GM12864 (cell line): Measurements from ENCODE around the gene GPR158.
"Not testable (repeated sequence)": the region's sequence is repeated elsewhere in the genome, so short reads cannot be mapped to it uniquely, and the experiment has no call there.

Experiments
- DNase-seq: peaks from one replicate; pipeline ENCODE4 v3.0.0-alpha.2; 2011; ENCODE audit warnings: low read depth
- H3K4me3 ChIP-seq: 2 replicates; pipeline ENCODE4 v1.5.1; 2011; ENCODE audit warnings: mild to moderate bottlenecking, low read depth, low read length, control low read depth
- TF ChIP-seq, protein P1 (sequence below): IDR thresholded peaks from 2 replicates; pipeline ENCODE4 v1.5.1; 2011; ENCODE audit warnings: low read depth, mild to moderate bottlenecking, moderate library complexity, low read length, control low read depth, inconsistent platforms; ENCODE audit errors: missing control alignments

GPR158 gene

DNA sequence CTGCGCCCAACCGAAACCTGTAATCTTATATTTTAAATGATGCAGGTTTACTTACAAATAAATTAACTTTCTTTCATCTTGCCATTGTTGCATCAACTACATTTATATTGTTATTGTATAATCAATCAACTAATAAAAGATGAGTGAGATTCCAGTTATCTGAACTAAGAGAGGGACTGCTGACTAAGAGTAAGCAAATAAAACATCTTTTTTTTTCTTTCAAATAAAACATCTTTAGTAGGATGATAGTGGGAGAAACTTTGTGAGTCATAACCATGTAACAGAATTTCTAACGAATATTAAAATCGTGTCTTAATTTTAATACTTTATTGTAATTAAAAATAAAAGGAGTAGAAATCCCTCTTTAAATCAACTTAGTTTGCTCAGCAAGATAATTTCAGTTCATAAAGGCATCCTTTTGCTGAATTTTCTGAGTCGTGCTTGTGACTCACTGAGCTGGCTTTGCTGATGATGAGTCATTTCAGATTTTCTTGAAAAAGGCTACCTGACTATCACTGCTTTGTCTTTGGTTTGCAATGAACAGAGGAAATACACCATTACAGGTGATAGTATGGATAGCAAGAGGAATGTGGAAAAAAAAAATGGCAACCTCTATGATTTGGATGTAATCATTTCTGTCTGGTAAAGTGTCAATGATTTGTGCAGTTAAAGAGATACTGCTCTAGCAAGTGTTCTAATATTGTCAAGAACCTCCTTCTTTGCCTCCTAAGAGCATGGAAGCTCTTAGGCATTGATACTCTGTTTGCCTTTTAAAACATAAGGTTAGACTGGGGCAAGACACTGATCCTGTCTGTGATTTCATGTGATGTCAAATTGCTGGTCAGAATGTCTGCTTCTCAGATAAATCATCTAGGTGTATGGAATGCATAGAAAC is 119.5 kb downstream of the GPR158 start:
- TF ChIP-seq, protein P1, sequence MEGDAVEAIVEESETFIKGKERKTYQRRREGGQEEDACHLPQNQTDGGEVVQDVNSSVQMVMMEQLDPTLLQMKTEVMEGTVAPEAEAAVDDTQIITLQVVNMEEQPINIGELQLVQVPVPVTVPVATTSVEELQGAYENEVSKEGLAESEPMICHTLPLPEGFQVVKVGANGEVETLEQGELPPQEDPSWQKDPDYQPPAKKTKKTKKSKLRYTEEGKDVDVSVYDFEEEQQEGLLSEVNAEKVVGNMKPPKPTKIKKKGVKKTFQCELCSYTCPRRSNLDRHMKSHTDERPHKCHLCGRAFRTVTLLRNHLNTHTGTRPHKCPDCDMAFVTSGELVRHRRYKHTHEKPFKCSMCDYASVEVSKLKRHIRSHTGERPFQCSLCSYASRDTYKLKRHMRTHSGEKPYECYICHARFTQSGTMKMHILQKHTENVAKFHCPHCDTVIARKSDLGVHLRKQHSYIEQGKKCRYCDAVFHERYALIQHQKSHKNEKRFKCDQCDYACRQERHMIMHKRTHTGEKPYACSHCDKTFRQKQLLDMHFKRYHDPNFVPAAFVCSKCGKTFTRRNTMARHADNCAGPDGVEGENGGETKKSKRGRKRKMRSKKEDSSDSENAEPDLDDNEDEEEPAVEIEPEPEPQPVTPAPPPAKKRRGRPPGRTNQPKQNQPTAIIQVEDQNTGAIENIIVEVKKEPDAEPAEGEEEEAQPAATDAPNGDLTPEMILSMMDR = no peak
- no peak overlapping the region for H3K4me3 ChIP-seq
- no peak for DNase-seq

DNA sequence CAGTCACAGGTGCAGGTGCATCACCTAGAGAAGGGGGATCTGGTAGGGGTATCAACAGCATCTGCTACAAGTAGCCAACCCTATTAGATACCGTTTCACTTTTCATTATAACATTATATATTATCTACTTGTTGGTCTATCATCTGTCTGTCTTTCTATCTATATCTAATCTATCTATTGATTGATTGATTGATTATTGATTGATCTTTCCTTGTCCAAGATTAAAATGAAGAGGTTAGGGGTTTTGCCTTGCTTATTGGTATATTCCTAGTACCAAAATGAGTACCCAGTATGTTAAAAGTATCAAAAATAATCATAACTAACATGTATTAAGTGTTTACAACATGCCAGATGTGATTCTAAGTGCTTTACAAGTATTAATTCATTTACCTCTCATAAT is 121.5 kb downstream of the GPR158 start:
- no peak for DNase-seq
- TF ChIP-seq, protein P1 = no peak
- no peak overlapping the region for H3K4me3 ChIP-seq

DNA sequence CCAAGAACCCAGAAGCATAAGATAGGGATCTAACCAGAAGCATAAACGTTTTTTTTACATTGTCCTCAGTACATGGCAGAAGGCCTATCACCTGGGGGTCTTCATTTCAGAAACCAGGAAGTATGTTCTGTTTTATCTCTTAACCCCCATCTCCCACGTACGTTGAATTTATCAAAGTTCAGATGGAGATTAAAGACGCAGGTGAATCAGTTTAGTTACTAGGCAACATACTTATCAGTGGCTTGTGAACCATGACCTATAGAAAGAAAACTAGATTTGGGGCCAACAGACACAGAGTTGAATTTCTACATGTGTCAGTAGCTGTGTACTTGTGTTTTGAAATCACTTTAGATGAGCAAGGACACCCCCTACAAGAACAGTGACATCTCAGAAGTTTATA is 122.7 kb downstream of the GPR158 start:
- DNase-seq = no peak
- no peak overlapping the region for H3K4me3 ChIP-seq
- TF ChIP-seq, protein P1 = no peak

DNA sequence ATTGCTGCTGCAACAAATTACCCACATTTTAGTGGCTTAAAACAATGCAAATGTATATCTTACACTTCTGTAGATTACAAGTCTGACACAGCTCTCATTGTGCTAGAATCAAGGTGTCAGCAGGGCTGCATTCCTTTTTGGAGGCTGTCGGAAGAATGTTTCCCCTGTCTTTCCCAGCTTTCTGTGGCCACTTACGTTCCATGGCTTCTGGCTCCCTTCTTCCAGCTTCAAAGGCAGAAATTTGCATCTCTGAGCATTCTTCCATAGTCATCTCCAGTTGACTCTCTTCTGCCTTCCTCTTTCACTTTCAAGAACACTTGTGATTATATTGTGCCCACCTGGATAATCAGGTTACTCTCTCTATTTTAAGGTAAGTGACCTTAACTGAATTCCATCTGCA is 125.3 kb downstream of the GPR158 start:
- DNase-seq = no peak
- TF ChIP-seq, protein P1 = no peak
- no peak overlapping the region for H3K4me3 ChIP-seq

DNA sequence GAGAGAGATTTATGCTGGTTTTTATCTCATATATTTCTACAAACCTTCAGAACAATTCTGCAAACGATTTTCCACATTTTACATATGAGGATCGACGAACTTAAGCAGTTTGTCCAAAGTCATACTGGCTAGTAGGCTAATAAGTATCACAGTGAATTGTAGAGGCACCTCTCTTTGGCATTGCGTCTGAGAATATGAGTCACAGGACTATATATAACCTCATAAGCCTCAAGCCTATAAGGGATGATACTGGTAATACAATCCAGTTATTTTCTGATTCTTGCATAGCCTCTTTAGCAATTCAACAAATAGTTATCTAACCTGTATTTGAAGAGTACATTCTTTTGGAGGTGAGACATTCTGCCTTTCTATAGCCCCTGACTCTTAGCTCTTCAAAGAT is 129.8 kb downstream of the GPR158 start:
- DNase-seq = no peak
- TF ChIP-seq, protein P1 = no peak
- no peak overlapping the region for H3K4me3 ChIP-seq

DNA sequence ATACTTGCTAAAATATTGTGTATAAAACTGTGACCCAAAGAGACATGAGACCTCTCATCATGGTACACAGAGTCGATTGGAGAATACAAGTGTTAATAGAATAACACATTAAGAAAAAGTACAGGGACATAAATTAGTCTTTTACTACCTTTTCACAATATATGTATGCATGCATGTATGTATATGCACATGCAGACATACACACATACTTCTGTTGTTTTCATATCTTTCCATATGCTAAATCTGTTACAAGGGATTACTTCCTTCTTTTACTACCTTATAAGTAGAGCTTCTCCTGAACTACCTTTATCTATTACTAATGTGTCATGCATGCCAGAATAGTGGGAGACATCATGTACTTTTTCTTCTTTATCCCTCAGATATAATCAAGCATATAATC is 131.6 kb downstream of the GPR158 start:
- TF ChIP-seq, protein P1 = no peak
- DNase-seq = no peak
- H3K4me3 ChIP-seq = no peak overlapping the region

DNA sequence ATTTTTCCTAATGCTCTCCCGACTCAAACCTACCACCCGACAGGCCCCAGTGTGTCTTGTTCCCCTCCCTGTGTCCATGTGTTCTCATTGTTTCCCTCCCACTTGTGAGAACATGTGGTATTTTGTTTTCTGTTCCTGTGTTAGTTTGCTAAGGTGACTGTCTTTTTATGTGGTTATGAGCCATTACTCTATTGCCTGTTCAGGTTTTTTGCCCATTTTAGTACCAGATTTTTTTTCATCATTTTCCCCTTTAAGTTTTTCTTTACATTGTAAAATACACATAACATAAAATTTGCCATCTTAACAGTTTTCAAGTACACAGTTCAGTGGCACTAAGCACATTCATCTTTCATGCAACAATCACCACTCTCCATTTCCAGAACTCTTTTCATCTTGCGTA is 133.5 kb downstream of the GPR158 start:
- DNase-seq = no peak
- TF ChIP-seq, protein P1 = no peak
- no peak overlapping the region for H3K4me3 ChIP-seq

DNA sequence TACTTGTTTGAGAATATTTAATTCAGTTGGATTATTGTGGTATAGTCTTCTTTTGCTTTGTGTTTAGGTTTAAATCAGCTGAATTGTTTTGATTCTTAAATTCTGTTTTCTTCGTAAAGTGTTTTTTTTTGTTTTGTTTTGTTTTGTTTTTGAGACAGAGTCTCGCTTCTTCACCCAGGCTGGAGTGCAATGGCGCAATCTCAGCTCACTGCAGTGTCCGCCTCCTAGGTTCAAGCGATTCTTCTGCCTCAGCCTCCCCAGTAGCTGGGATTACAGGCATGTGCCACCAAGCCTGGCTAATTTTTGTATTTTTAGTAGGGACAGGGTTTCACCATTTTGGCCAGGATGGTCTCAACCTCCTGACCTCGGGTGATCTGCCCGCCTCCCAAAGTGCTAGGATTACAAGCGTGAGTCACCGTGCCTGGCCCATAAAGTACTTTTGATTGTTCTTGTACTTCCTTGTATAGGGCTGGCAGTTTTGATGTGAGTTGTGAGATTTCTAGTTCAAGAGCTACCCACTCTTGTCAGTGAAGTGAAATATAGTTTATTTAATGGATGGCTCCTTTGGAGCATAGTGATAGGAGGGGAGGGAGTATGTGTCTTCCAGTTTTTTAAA is 142.9 kb downstream of the GPR158 start:
- not testable (repeated sequence) for DNase-seq, H3K4me3 ChIP-seq
